ENCODE data around the gene TRIM14. TPM values are rescaled to one million over a fixed set of nuclear protein-coding genes. Genes with fewer than 3 reads are reported as not detected.

TRIM14 gene
- polyA plus RNA-seq, 1 experiment, result 9.9 TPM

DNA sequence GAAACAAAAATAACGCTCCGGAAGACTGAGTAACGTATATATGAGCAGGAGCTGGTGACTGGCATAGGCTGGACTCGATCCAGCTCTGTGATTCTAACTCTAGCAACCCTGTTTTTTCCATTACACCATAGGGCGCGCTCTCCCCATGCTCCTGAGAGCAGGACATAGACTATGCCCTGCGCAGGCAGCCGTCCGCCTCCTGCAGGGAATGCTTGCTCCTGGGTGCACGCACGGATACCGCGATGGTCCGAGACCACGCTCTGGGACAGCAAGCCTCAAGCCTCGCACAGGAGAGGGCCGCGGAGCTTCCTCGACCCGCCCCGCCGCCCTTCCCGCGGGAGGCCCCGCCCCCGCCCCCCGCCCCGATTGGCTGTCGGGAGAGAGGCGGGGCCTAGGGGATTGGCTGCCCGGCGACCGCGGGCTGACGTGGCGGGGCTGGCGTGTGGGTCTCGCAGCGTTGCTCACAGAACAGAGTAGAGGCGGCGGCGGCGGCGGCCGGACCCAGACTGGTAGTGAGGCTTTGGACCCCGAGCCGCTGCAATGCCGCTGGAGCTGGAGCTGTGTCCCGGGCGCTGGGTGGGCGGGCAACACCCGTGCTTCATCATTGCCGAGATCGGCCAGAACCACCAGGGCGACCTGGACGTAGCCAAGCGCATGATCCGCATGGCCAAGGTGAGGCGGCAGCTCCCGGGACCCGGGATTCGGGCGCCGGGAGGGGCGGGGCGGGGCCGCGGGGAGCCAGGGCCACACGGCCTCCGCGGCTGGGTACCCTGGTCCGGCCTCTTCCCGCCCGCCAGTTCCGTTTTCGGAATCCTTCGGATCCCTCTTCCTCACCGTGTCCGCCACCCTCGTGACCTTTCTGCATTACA is 62.5 kb downstream of the TRIM14 start, which contains the start of gene NANS:
Gene NANS (plus strand): TSS at position 464 of the 869 bp plus-strand sequence. CDS start 77 bp downstream, at position 541.
- peak within 1 kb of the TSS; percentile 70 for H3K4me3 ChIP-seq (ENCODE audit: low read depth, low read length)
- no peaks in the 10 kb centered on the region for H3K27me3 ChIP-seq (ENCODE audit: control insufficient read depth, insufficient read depth, low read length)
- H3K36me3 ChIP-seq (ENCODE audit: control insufficient read depth, insufficient read depth, low read length), result peaks cover 2% of the 10 kb centered on the region; the same call in 1 of the 2 replicates
- ChIA-PET POLR2A (interaction anchor here (0.6 to 1.0 kb wide), 6 partner anchors 59 to 1418 kb away, joined by 3 to 28 read pairs (median 4); no protein-coding TSS in a partner anchor), CTCF (interaction anchor here (0.6 to 2.0 kb wide), 6 partner anchors 15 to 208 kb away, joined by 3 to 9 read pairs (median 4); no protein-coding TSS in a partner anchor)
- TF ChIP-seq, protein P1, sequence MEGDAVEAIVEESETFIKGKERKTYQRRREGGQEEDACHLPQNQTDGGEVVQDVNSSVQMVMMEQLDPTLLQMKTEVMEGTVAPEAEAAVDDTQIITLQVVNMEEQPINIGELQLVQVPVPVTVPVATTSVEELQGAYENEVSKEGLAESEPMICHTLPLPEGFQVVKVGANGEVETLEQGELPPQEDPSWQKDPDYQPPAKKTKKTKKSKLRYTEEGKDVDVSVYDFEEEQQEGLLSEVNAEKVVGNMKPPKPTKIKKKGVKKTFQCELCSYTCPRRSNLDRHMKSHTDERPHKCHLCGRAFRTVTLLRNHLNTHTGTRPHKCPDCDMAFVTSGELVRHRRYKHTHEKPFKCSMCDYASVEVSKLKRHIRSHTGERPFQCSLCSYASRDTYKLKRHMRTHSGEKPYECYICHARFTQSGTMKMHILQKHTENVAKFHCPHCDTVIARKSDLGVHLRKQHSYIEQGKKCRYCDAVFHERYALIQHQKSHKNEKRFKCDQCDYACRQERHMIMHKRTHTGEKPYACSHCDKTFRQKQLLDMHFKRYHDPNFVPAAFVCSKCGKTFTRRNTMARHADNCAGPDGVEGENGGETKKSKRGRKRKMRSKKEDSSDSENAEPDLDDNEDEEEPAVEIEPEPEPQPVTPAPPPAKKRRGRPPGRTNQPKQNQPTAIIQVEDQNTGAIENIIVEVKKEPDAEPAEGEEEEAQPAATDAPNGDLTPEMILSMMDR (IDR thresholded peaks at IDR 0.05; ENCODE audit: insufficient read depth, low read depth, low read length), result peak; percentile 35; the same call in 1 of the 2 replicates
- DNase-seq (ENCODE audit: low read depth), result peak; percentile 66

DNA sequence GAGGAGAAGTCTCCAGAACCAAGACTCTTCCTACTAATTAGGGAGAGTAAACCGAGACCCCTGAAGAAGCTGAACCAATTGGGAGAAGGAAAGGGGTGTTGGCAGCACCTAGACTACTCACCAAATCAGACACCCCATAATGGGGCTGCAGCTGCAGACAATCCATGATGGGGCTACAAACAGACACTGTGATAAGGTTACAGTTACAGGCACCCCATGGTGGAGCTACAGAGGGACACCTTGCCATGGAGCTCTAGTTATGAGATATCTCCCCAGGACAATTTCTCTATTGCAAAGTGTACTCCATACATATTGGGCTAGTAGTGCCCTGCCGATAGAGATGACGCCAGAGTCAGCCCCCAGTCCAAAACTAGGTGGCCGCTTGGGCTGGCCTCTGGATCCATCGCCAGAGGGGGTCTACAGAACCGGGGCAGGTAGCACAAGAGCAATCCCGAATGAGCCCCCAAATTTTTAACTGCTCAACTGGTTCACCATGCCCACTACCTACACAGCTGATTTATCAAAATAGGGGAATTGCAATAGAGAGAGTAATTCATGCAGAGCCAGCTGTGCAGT is 64.6 kb downstream of the TRIM14 start:
- CTCF ChIA-PET, result interaction anchor here (1.1 to 1.8 kb wide), 3 partner anchors 17 to 21 kb away, joined by 3 to 8 read pairs (median 3); no protein-coding TSS in a partner anchor

DNA sequence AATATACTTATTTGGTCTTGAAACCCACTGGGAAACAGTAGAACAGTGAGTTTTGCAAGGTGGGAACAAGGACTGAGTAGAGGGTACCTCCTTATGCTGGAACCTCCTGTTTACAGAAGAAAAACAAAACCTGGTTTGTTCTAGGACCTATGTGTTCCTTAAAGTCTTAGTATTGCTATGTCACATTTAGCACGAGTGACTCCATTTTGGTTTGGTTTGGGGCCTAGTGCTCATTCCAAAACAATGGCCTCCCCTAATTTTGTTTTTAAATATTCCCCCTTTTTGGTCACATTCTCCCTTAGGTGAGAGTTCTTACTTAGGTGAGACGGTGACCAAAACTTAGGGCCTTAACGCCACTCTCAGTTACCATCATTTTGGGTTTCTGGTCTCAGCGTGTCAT is 68.7 kb downstream of the TRIM14 start:
- no peak for DNase-seq (ENCODE audit: low read depth)
- Histone ChIP-seq H3K4me3 (ENCODE audit: low read depth, low read length) (no peak overlapping the region), H3K27me3 (ENCODE audit: control insufficient read depth, insufficient read depth, low read length) (no peaks in the 10 kb centered on the region), H3K36me3 (ENCODE audit: control insufficient read depth, insufficient read depth, low read length) (no peaks in the 10 kb centered on the region)
- CTCF ChIA-PET, result interaction anchor here (0.7 kb wide), 1 partner anchor 15 kb away, joined by 3 read pairs; no protein-coding TSS in a partner anchor
- POLR2A ChIA-PET, result no interaction called here
- TF ChIP-seq, protein P1 (IDR thresholded peaks at IDR 0.05; ENCODE audit: insufficient read depth, low read depth, low read length), result no peak

More for the DNA sequence above, 64.6 kb downstream of the TRIM14 start:
- Histone ChIP-seq H3K4me3 (ENCODE audit: low read depth, low read length) (no peak overlapping the region), H3K36me3 (ENCODE audit: control insufficient read depth, insufficient read depth, low read length) (no peaks in the 10 kb centered on the region), H3K27me3 (ENCODE audit: control insufficient read depth, insufficient read depth, low read length) (no peaks in the 10 kb centered on the region)
- POLR2A ChIA-PET, result no interaction called here
- DNase-seq (ENCODE audit: low read depth), result no peak
- TF ChIP-seq, protein P1 (IDR thresholded peaks at IDR 0.05; ENCODE audit: insufficient read depth, low read depth, low read length), result no peak

DNA sequence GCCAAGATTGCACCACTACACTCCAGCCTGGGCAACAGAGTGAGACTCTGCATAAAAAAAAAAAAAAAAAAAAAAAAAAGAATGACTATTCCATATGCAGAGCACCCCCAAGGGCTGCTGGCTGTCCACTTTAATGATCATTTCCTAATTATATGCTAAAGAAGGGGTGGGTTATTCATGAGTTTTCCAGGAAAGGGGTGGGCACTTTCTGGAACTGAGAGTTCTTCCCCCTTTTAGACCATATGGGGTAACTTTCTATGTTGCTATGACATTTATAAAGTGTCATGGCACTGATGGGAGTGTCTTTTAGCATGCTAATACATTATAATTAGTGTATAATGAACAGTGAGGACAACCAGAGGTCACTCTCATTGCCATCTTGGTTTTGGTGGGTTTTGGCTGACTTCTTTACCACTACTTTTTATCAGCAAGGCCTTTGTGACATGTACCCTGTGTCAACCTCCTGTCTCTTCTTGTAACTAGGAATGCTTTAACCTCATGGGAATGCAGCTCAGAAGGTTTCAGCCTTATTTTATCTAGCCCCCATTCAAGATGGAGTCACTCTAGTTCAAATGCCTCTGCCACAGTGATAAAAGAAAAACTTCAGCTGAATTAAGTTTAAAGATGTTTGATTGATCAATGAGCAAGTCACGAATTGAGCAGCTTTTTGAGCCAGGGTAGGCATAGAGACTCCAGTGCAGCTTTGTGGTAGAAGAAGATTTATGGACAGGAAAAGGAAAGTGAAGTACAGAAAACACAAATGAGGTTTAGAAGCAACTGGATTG is 69.5 kb downstream of the TRIM14 start:
- CTCF ChIA-PET, result no interaction called here

More for the DNA sequence above, 69.5 kb downstream of the TRIM14 start:
- DNase-seq (ENCODE audit: low read depth), result no peak
- POLR2A ChIA-PET, result no interaction called here
- Histone ChIP-seq H3K27me3 (ENCODE audit: control insufficient read depth, insufficient read depth, low read length) (no peaks in the 10 kb centered on the region), H3K36me3 (ENCODE audit: control insufficient read depth, insufficient read depth, low read length) (no peaks in the 10 kb centered on the region), H3K4me3 (ENCODE audit: low read depth, low read length) (no peak overlapping the region)
- TF ChIP-seq, protein P1 (IDR thresholded peaks at IDR 0.05; ENCODE audit: insufficient read depth, low read depth, low read length), result no peak

Data from BJ (cell line).